AG04450 (cell line): ENCODE measurements around the gene TESK2. TPM values are rescaled to one million over a fixed set of nuclear protein-coding genes. Genes with fewer than 3 reads are reported as not detected.

Experiments
- CTCF ChIA-PET: fragments of 300-600, 350-600 bp; formaldehyde crosslinking; extraction: SDS; loops from one replicate; lab custom pipeline; 2022; ENCODE audit warnings: antibody characterized with exemption, inconsistent platforms; lab: Charles Lee
- POLR2A ChIA-PET: fragments of 350-600 bp; formaldehyde crosslinking; extraction: SDS; loops from one replicate; lab custom pipeline; 2021; ENCODE audit warnings: antibody characterized with exemption, inconsistent platforms; lab: Yijun Ruan, JAX
- DNase-seq: peaks from one replicate; pipeline ENCODE4 v3.0.0-alpha.2; 2011; ENCODE audit warnings: low read depth, low spot score
- H3K27ac ChIP-seq: one replicate; pipeline ENCODE4 v1.5.1; 2012; ENCODE audit warnings: low read depth, low read length, control low read depth
- H3K27me3 ChIP-seq: one replicate; pipeline ENCODE4 v1.6.0; 2012; ENCODE audit warnings: low read length; ENCODE audit not compliant: control insufficient read depth, insufficient read depth
- H3K4me3 ChIP-seq: 2 replicates; pipeline ENCODE4 v1.5.1; 2011; ENCODE audit warnings: mild to moderate bottlenecking, low read depth, low read length, control low read depth
- H3K9me3 ChIP-seq: 2 replicates; pipeline ENCODE4 v1.5.1; 2012; ENCODE audit warnings: low read length; ENCODE audit not compliant: control insufficient read depth, insufficient read depth
- CTCF ChIP-seq: IDR thresholded peaks from 2 replicates; pipeline ENCODE4 v1.5.1; 2011; ENCODE audit warnings: low read depth, low read length, control low read depth, inconsistent platforms
- polyA plus RNA-seq: library from polyadenylated mRNA; depleted of rRNA; stranded (reverse); fragments of >200 nt; gene quantifications from 2 replicates; pipeline ENCODE4 v1.2.3, GENCODE V29; 2011

TESK2 gene
- polyA plus RNA-seq, 1 experiment: 2.6 TPM

- Histone ChIP-seq H3K27ac (no peak overlapping the region), H3K27me3 (peaks cover 2% of the 10 kb centered on the region), H3K4me3 (no peak overlapping the region), H3K9me3 (no peaks in the 10 kb centered on the region)
- ChIA-PET CTCF (no interaction called here), POLR2A (no interaction called here)
- TF ChIP-seq CTCF: no peak
- DNase-seq: no peak
Observed at GRCh38 chr1:45412899-45413298, 78.1 kb downstream of the TESK2 start.

GRCh38 chr1:45411510-45411899 is 79.5 kb downstream of the TESK2 start:
- H3K9me3 ChIP-seq: no peaks in the 10 kb centered on the region
- H3K27ac ChIP-seq: no peak overlapping the region
- no peak overlapping the region for H3K4me3 ChIP-seq
- CTCF ChIA-PET: no interaction called here
- 0 out of 2 replicates have a peak, but pooled peaks have one; percentile 3 for TF ChIP-seq CTCF
- POLR2A ChIA-PET: no interaction called here
- H3K27me3 ChIP-seq: peaks cover 2% of the 10 kb centered on the region
- DNase-seq: no peak

- ChIA-PET POLR2A (no interaction called here), CTCF (no interaction called here)
- no peak for DNase-seq
- no peak overlapping the region for H3K27ac ChIP-seq
- no peaks in the 10 kb centered on the region for H3K9me3 ChIP-seq
- no peak overlapping the region for H3K4me3 ChIP-seq
- no peak for TF ChIP-seq CTCF
- peaks cover 2% of the 10 kb centered on the region for H3K27me3 ChIP-seq
Observed at GRCh38 chr1:45410850-45411509, 80.0 kb downstream of the TESK2 start.

DNA sequence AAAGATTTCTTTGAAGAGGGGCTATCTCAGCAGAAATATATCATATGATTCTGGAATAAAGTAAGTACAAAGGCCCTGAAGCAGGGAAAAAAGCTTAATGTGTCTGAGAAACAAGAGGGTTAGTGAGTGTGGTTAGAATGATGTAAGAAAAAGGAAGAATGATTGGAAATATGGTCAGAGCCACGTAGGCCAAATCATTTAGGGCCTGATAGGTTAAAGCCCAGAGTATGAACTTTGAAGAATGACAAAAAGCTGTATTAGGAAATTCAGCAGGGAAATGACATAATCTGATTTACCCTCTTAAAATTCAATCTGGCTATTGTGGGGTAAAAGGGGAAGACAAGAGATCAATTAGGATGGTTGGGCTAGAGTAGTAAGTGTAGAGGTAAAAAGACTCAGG is 81.7 kb downstream of the TESK2 start:
- ChIA-PET POLR2A (no interaction called here), CTCF (no interaction called here)
- Histone ChIP-seq H3K27ac (no peak overlapping the region), H3K27me3 (peaks cover 2% of the 10 kb centered on the region), H3K9me3 (no peaks in the 10 kb centered on the region), H3K4me3 (no peak overlapping the region)
- no peak for DNase-seq
- no peak for TF ChIP-seq CTCF

GRCh38 chr1:45407629-45408287 is 83.2 kb downstream of the TESK2 start:
- no peak for DNase-seq
- H3K27me3 ChIP-seq: peaks cover 2% of the 10 kb centered on the region
- H3K4me3 ChIP-seq: no peak overlapping the region
- no peak overlapping the region for H3K27ac ChIP-seq
- no peak for TF ChIP-seq CTCF
- CTCF ChIA-PET: no interaction called here
- H3K9me3 ChIP-seq: no peaks in the 10 kb centered on the region
- POLR2A ChIA-PET: no interaction called here
